Adrenal gland (tissue), 12 donors: ENCODE results near the gene TRAPPC12. TPM values are rescaled to one million over a fixed set of nuclear protein-coding genes. Genes with fewer than 3 reads are reported as not detected.
A peak's percentile ranks its signal among the peaks of the same experiment; 100 is the strongest.

Experiments used
- DNase-seq, 7 donors: peaks; one replicate each; pipeline ENCODE4 v3.0.0-alpha.2; 2019 to 2020
- H3K27ac ChIP-seq, 5 donors: fragments of 200-600 bp; sonication (generic) in 4 of 5; 1 replicate in 3 of 5; 2 replicates in 2 of 5; pipeline versions ENCODE4 v1.5.1 to v1.8.0; 2016 to 2020; ENCODE audit warnings: mild to moderate bottlenecking in 1 of 5
- H3K27me3 ChIP-seq: fragments of 200-600 bp; 2 replicates; pipeline ENCODE4 v1.8.0; 2021
- H3K36me3 ChIP-seq, 2 donors: fragments of 200-600 bp; replicated peaks in 1 of 2; 1 replicate in 1 of 2; 2 replicates in 1 of 2; pipeline versions ENCODE4 v1.5.1 to v1.8.0; 2018 to 2022
- H3K4me1 ChIP-seq, 2 donors: fragments of 200-600 bp; replicated peaks in 1 of 2; 1 replicate in 1 of 2; 2 replicates in 1 of 2; pipeline versions ENCODE4 v1.5.1 to v1.8.0; 2018 to 2021
- H3K4me3 ChIP-seq, 4 donors: fragments of 200-600 bp; sonication (generic) in 3 of 4; one replicate each; pipeline ENCODE4 v1.5.1; 2016 to 2018
- H3K9me3 ChIP-seq, 3 donors: fragments of 200-600 bp; sonication (generic) in 1 of 3; replicated peaks in 1 of 3; 1 replicate in 2 of 3; 2 replicates in 1 of 3; pipeline versions ENCODE4 v1.5.1 to v1.8.0; 2016 to 2021
- POLR2A ChIP-seq, 2 donors: fragments of 450-650 bp; IDR thresholded peaks; one replicate each; pipeline ENCODE4 v1.6.1; 2017; ENCODE audit warnings: antibody characterized with exemption in 2 of 2, mild to moderate bottlenecking in 2 of 2, moderate library complexity in 1 of 2
- WGBS, 4 donors: extraction: QIAGEN DNeasy Blood & Tissue Kit in 2 of 4; methylation state at CpG; one replicate each; pipeline versions ENCODE4 v1.1.5 to v1.1.7; 2013 to 2017; 5-methylcytosine and 5-hydroxymethylcytosine counted together
- intact Hi-C, 2 donors: fragments of 100-400 bp; cut with DNase I; formaldehyde crosslinking; loops; one replicate each; pipeline versions ENCODE4 v1.14.1 to v1.15.0; 2022 to 2023
- polyA plus RNA-seq, 3 donors: library from polyadenylated mRNA; stranded (reverse); fragments of 200-250 nt in 2 of 3; fragments of 350-450 nt in 1 of 3; fragmentation: Illumina TruSeq in 1 of 3; extraction: RNeasy Lipid Tissue Mini Kit (QIAGEN cat#74804) in 1 of 3; gene quantifications; one replicate each; pipeline ENCODE4 v1.2.3, GENCODE V29; 2013 to 2014
- total RNA-seq, 9 donors: library from RNA; depleted of rRNA in 4 of 9; stranded (reverse); fragments of >200 nt in 4 of 9; fragments of 120-200 nt in 1 of 9; fragmentation: NEBNext Ultra II Directional in 1 of 9; extraction: Animal tissue kit (Norgen Biotek cat#: 25700) in 1 of 9; gene quantifications; one replicate each; pipeline versions ENCODE4 v1.1.0 to v1.2.4, GENCODE V29; 2013 to 2023
- TF ChIP-seq, protein P1 (sequence below), 6 experiments: fragments of 450-650 bp in 4 of 6; fragments of 200-600 bp in 2 of 6; sonication (generic) in 1 of 6; IDR thresholded peaks; 1 replicate in 5 of 6; 2 replicates in 1 of 6; pipeline versions ENCODE4 v1.5.1 to v1.8.0; 2016 to 2021; ENCODE audit warnings: antibody characterized with exemption in 6 of 6, mild to moderate bottlenecking in 2 of 6, moderate library complexity in 1 of 6
- donor health status: healthy with polysubstance abuse.
- donor health status: Bipolar disorder and iron deficiency.
- donor health status: DM: yes; HTN: yes; CAD: no.
- donor health status: DM: no; HTN: no; CAD: no.
- donor health status: DM: no; HTN: no; CAD: no.
- donor health status: DM: yes; HTN: yes; CAD: no.

TRAPPC12 gene
- total and polyA plus RNA-seq, 12 donors: 58.3 to 334 (median 99.5) TPM

DNA sequence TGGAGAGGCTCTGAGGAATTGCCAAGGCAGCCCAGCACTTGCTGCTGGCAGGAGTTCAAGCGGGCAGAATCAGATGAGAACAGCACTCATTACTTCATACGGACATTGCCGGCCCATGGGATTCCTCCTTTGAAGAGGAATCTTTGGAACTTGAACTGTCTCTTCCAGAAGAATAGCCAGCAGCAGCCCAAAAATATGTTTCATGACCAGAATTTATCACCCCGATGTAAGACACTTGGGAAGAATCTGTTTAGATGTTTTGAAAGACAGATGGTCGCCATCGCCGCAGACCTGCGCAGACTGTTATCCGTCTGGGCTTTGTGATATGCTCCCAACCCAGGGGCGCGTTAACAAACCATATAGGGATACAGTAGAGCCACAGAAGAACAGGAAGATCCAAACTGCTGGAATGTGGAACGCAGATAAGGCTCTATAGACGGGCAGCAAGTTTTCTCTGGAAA is 143.5 kb downstream of the TRAPPC12 start:
- Histone ChIP-seq H3K36me3 (no peaks in the 10 kb centered on the region), H3K27ac (peak overlapping the region in 4 of 5 donors; percentile 0 to 81 (median 28)), H3K27me3 (no peaks in the 10 kb centered on the region), H3K4me1 (peaks cover 7 to 41% of the 10 kb centered on the region in 2 donors), H3K9me3 (no peaks in the 10 kb centered on the region), H3K4me3 (peak overlapping the region in 1 of 4 donors; percentile 5)
- intact Hi-C loops: no loop called here
- 71 to 78% (median 75%) methylated on average over 13 of the region's 13 CpGs for WGBS, 4 donors
- TF ChIP-seq, protein P1, sequence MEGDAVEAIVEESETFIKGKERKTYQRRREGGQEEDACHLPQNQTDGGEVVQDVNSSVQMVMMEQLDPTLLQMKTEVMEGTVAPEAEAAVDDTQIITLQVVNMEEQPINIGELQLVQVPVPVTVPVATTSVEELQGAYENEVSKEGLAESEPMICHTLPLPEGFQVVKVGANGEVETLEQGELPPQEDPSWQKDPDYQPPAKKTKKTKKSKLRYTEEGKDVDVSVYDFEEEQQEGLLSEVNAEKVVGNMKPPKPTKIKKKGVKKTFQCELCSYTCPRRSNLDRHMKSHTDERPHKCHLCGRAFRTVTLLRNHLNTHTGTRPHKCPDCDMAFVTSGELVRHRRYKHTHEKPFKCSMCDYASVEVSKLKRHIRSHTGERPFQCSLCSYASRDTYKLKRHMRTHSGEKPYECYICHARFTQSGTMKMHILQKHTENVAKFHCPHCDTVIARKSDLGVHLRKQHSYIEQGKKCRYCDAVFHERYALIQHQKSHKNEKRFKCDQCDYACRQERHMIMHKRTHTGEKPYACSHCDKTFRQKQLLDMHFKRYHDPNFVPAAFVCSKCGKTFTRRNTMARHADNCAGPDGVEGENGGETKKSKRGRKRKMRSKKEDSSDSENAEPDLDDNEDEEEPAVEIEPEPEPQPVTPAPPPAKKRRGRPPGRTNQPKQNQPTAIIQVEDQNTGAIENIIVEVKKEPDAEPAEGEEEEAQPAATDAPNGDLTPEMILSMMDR (IDR thresholded peaks at IDR 0.05): no peak
- TF ChIP-seq POLR2A (IDR thresholded peaks at IDR 0.05): no peak
- DNase-seq: peak in 4 of 7 donors; percentile 51 to 74 (median 54)

DNA sequence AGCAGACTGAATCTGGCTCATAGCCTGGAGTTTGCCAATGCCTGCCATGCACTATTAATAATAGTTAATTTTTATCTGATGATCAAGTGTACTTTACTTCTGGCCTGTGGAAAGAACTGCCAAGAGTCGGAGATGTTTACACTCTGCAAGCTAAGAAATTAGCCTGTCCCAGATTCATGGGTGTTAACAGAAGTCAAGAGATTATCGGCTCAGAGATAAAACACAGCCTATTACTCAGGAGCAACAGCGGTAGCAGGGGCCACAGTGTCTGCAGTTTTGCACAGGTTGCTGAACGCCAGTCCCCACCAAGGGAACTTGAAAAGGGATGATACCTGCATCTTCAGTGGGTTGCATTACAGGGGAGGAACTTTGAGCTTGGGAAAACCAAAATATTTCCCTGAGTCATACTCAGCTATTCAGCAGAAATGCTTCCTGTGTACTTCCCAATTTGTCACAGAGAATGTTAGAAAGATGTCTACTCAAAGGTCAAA is 144.1 kb downstream of the TRAPPC12 start:
- DNase-seq: peak in 1 of 7 donors; percentile 53
- H3K4me3 ChIP-seq: no peak overlapping the region
- no peaks in the 10 kb centered on the region for H3K27me3 ChIP-seq
- 27 to 36% (median 31%) methylated on average over 4 of the region's 4 CpGs for WGBS, 4 donors
- H3K9me3 ChIP-seq: no peaks in the 10 kb centered on the region
- H3K27ac ChIP-seq: peak overlapping the region in 3 of 5 donors; percentile 0 to 81 (median 15)
- peaks cover 7 to 39% of the 10 kb centered on the region in 2 donors for H3K4me1 ChIP-seq
- intact Hi-C loops: no loop called here
- no peaks in the 10 kb centered on the region for H3K36me3 ChIP-seq
- no peak for TF ChIP-seq POLR2A (IDR thresholded peaks at IDR 0.05)
- TF ChIP-seq, protein P1 (IDR thresholded peaks at IDR 0.05): no peak

GRCh38 chr2:3526871-3527270 is 147.4 kb downstream of the TRAPPC12 start:
- Histone ChIP-seq H3K9me3 (no peaks in the 10 kb centered on the region), H3K27me3 (no peaks in the 10 kb centered on the region), H3K36me3 (no peaks in the 10 kb centered on the region), H3K27ac (no peak overlapping the region), H3K4me1 (peaks cover 7 to 28% of the 10 kb centered on the region in 2 donors), H3K4me3 (no peak overlapping the region)
- WGBS, 4 donors: 87 to 94% (median 92%) methylated on average over 11 to 22 of the region's 22 CpGs
- peak in 1 of 7 donors; percentile 40 for DNase-seq
- TF ChIP-seq, protein P1 (IDR thresholded peaks at IDR 0.05): no peak
- no peak for TF ChIP-seq POLR2A (IDR thresholded peaks at IDR 0.05)
- intact Hi-C loops: no loop called here

DNA sequence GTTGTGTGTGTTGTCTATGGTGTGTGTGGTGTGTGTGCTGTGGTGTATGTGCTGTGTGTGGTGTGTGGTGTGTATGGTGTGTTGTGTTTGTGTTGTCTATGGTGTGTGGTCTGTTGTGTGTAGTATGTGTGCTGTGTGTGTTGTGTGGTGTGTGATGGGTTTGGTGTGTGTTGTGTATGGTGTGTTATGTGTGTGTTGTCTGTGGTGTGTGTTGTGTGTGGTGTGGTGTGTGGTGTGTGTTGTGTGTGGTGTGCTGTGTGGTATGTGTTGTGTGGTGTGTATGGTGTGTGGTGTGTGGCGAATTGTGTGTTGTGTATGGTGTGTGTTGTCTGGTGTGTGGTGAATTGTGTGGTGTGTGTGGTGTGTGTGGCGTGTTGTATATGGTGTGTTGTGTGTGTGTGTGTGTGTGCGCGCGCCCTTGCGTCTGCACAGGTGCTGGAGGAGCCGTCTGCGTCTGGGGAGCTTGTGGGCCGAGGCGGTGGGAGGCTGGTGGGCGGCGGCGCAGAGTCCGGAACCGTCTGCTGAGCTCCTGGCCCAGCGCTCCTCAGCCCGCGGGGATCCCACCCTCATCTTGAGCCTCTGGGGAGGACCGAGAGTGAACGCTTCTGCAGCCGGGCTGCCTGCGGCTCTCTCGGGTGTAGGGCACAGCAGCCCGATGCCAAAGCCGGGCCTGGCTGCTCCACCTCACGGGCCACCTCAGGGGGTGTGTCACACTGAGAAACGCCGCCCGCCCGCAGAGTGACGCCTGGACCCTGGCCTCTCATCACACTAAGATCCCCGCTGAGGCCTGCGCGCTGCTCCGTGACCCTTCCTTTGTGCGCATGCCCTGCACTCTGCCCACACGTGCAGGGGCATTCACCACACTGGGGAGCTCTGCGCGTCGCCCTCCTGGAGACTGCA is 148.6 kb downstream of the TRAPPC12 start:
- WGBS, 4 donors: 83 to 94% (median 89%) methylated on average over 28 to 40 of the region's 40 CpGs
- peak in 1 of 7 donors; percentile 49 for DNase-seq
- no peak overlapping the region for H3K4me3 ChIP-seq
- H3K36me3 ChIP-seq: no peaks in the 10 kb centered on the region
- TF ChIP-seq POLR2A (IDR thresholded peaks at IDR 0.05): no peak
- TF ChIP-seq, protein P1 (IDR thresholded peaks at IDR 0.05): no peak
- intact Hi-C loops: no loop called here
- no peaks in the 10 kb centered on the region for H3K9me3 ChIP-seq
- H3K27me3 ChIP-seq: no peaks in the 10 kb centered on the region
- H3K27ac ChIP-seq: no peak overlapping the region
- H3K4me1 ChIP-seq: peaks cover 7 to 21% of the 10 kb centered on the region in 2 donors
